ENCODE measurements around the gene RFTN2. TPM values are rescaled to one million over a fixed set of nuclear protein-coding genes. Genes with fewer than 3 reads are reported as not detected.
"Not testable (repeated sequence)": the region's sequence is repeated elsewhere in the genome, so short reads cannot be mapped to it uniquely, and the experiment has no call there.

Gene RFTN2
- total RNA-seq, 1 donor from 2014 or later, result 9.9 TPM

- peaks cover 5% of the 10 kb centered on the region for H3K9me3 Mint-ChIP-seq
- peaks cover 1% of the 10 kb centered on the region for H3K36me3 Mint-ChIP-seq
- TF ChIP-seq CTCF (IDR thresholded peaks at IDR 0.05; ENCODE audit: unreplicated experiment), result no peak
- no peak overlapping the region for H3K4me3 Mint-ChIP-seq
- H3K4me1 Mint-ChIP-seq, result no peaks in the 10 kb centered on the region
- no peak overlapping the region for H3K27ac Mint-ChIP-seq
- DNase-seq (ENCODE audit: low spot score in 2 of 2, unreplicated experiment in 2 of 2), result no peak
- H3K27me3 Mint-ChIP-seq (ENCODE audit: low read depth), result no peaks in the 10 kb centered on the region
Measured at GRCh38 chr2:197647961-197648690, 27.3 kb downstream of the RFTN2 start.

- peaks cover 8% of the 10 kb centered on the region for H3K36me3 Mint-ChIP-seq
- no peak for TF ChIP-seq CTCF (IDR thresholded peaks at IDR 0.05; ENCODE audit: unreplicated experiment)
- DNase-seq (ENCODE audit: low spot score in 2 of 2, unreplicated experiment in 2 of 2), result no peak
- H3K27ac Mint-ChIP-seq, result no peak overlapping the region
- H3K9me3 Mint-ChIP-seq, result no peaks in the 10 kb centered on the region
- H3K4me3 Mint-ChIP-seq, result no peak overlapping the region
- no peaks in the 10 kb centered on the region for H3K27me3 Mint-ChIP-seq (ENCODE audit: low read depth)
- no peaks in the 10 kb centered on the region for H3K4me1 Mint-ChIP-seq
Measured at GRCh38 chr2:197641666-197642065, 33.7 kb downstream of the RFTN2 start.

GRCh38 chr2:197640571-197641122 lies 34.7 kb downstream of the RFTN2 start:
- not testable (repeated sequence) for H3K27ac Mint-ChIP-seq; DNase-seq (ENCODE audit: low spot score in 2 of 2, unreplicated experiment in 2 of 2); H3K4me3 Mint-ChIP-seq; H3K27me3 Mint-ChIP-seq (ENCODE audit: low read depth); H3K4me1 Mint-ChIP-seq; H3K36me3 Mint-ChIP-seq; H3K9me3 Mint-ChIP-seq

- no peak overlapping the region for H3K27ac Mint-ChIP-seq
- H3K36me3 Mint-ChIP-seq, result no peaks in the 10 kb centered on the region
- H3K27me3 Mint-ChIP-seq (ENCODE audit: low read depth), result no peaks in the 10 kb centered on the region
Measured at GRCh38 chr2:197633109-197633657, 42.2 kb downstream of the RFTN2 start.

GRCh38 chr2:197628043-197628500 lies 47.3 kb downstream of the RFTN2 start:
- Mint-ChIP-seq H3K27me3 (ENCODE audit: low read depth) (no peaks in the 10 kb centered on the region), H3K4me3 (no peak overlapping the region), H3K4me1 (no peaks in the 10 kb centered on the region), H3K36me3 (peaks cover 2% of the 10 kb centered on the region), H3K9me3 (peaks cover 2% of the 10 kb centered on the region), H3K27ac (no peak overlapping the region)
- DNase-seq (ENCODE audit: low spot score in 2 of 2, unreplicated experiment in 2 of 2), result no peak
- no peak for TF ChIP-seq CTCF (IDR thresholded peaks at IDR 0.05; ENCODE audit: unreplicated experiment)

More at GRCh38 chr2:197633109-197633657, 42.2 kb downstream of the RFTN2 start:
- no peak for TF ChIP-seq CTCF (IDR thresholded peaks at IDR 0.05; ENCODE audit: unreplicated experiment)
- Mint-ChIP-seq H3K4me1 (no peaks in the 10 kb centered on the region), H3K4me3 (no peak overlapping the region), H3K9me3 (no peaks in the 10 kb centered on the region)
- no peak for DNase-seq (ENCODE audit: low spot score in 2 of 2, unreplicated experiment in 2 of 2)

- peaks cover 2% of the 10 kb centered on the region for H3K36me3 Mint-ChIP-seq
- no peaks in the 10 kb centered on the region for H3K27me3 Mint-ChIP-seq (ENCODE audit: low read depth)
- H3K9me3 Mint-ChIP-seq, result peaks cover 10% of the 10 kb centered on the region
- no peak for DNase-seq (ENCODE audit: low spot score in 2 of 2, unreplicated experiment in 2 of 2)
- H3K4me1 Mint-ChIP-seq, result no peaks in the 10 kb centered on the region
- TF ChIP-seq CTCF (IDR thresholded peaks at IDR 0.05; ENCODE audit: unreplicated experiment), result no peak
- no peak overlapping the region for H3K27ac Mint-ChIP-seq
- no peak overlapping the region for H3K4me3 Mint-ChIP-seq
Measured at GRCh38 chr2:197626965-197627625, 48.3 kb downstream of the RFTN2 start.
